HG02885 (cell line): ENCODE results near the gene DENND6A.
"Not testable (repeated sequence)": the region's sequence is repeated elsewhere in the genome, so short reads cannot be mapped to it uniquely, and the experiment has no call there.

Source experiments
- ATAC-seq: cut with Tn5 transposase; IDR thresholded peaks from one replicate; pipeline ENCODE4 v1.9.1; 2021; ENCODE audit warnings: mild to moderate bottlenecking; ENCODE audit not compliant: unreplicated experiment, poor library complexity

Gene DENND6A

DNA sequence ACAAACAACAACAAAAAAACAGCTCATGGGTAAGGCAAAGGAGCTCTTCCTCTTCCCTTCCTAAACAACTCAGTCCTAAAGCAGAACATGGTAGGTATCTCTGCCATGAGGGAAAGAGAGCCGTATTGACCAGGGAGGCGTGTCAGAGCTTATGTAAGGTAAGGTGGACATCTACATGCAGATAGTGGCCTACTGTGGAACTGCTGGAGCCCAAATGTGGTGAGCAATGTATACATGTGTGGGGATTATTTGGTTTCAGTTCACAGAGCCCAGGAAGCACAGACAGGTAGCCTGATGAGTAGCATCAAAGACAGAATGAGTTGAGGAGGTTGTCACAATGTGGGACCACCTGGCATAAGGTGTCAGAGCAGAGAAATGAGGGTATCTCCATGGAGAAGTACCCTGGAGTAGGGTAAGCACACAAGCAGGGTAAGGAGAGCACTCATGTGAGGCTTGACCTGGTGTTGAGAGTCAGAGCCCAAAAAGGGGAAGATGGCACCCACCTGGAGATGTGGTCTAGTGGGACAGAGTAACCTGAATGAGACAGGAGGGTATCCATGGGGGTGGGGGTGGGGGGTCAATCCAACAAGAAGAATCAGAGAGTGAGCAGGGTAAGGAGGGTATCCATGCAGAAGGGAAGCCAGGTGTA, 45.5 kb downstream of the DENND6A start:
- no peak for ATAC-seq

GRCh38 chr3:57646723-57647122, 46.2 kb downstream of the DENND6A start:
- no peak for ATAC-seq

GRCh38 chr3:57644740-57645139, 48.1 kb downstream of the DENND6A start:
- no peak for ATAC-seq

- no peak for ATAC-seq
Measured at GRCh38 chr3:57637391-57637790, 55.5 kb downstream of the DENND6A start.

- not testable (repeated sequence) for ATAC-seq
Measured at GRCh38 chr3:57634259-57634658, 58.6 kb downstream of the DENND6A start.

DNA sequence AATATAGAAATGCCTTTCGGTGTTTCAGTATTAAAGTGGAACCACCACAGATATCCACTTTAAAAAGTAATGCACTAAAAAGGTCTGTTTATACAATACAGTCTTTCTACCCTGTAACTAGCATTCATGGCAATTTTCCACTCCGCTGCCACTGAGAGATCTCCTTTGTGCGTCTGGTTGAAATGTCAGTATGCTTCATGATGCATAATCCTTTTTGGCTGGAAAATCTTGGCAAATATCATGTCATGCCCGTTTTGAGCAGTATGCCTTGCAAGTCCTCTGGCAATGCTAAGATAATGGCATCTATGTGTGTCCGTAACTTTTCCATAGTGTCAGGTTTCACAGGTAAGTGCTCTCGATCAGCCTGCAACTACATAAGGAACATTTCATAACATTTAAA, 64.9 kb downstream of the DENND6A start:
- no peak for ATAC-seq

- ATAC-seq, result no peak
Measured at GRCh38 chr3:57624801-57625200, 68.1 kb downstream of the DENND6A start.

DNA sequence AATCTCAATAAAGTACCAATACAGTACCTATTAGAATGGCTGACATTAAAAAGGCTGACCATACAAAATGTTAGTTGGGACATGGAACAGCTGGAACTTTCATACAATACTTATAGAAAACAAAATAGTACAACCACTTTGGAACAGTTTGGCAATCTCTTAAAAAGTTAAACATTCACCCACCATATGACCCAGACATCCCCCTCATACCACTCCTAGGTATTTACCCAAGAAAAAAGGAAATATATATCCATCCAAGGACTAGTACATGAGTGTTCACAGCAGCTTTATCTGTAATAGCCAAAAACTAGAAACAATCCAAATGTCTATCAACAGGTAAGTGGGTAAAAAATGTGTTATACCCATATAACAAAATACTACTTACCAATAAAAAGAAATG, 70.5 kb downstream of the DENND6A start:
- ATAC-seq, result no peak

GRCh38 chr3:57617739-57618138, 75.1 kb downstream of the DENND6A start:
- no peak for ATAC-seq

- ATAC-seq, result no peak
Measured at GRCh38 chr3:57616233-57616632, 76.6 kb downstream of the DENND6A start.

GRCh38 chr3:57611870-57612269, 81.0 kb downstream of the DENND6A start:
- ATAC-seq, result not testable (repeated sequence)

DNA sequence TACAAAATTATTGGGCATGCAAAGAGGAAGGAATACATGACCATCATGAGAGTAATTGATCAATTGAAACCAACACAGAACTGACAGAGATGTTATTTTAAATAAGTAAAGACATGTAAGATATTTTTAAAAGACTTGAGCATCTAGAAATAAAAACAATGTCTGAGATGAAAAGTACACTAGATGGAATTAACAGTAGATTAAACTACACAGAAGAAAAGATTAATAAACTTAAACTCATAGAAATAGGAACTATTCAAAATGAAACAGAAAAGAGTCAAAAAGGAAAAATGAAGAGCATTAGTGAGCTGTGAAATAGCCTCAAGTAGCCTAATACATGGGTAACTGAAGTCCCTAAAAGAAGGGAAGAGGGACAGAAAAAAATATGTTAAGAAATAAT, 87.2 kb downstream of the DENND6A start:
- no peak for ATAC-seq

DNA sequence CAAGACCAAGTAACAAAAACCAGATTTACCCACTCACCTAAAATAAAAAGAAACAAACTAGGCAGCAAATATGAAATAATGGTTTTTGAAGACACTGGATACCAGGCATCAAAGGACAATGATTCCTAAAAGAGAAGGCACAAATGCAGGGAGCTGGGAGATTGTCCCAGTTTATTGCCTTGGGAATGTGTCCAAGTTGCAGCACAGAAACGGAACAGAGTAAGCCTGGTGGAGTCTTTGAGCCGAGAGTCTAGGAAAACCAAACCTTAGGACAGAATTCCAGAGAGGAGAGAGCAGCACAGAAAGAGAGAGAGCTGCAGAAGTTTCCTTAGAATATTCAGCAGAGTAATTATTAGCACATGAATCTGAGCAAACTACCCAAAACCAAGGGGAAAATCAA, 87.9 kb downstream of the DENND6A start:
- no peak for ATAC-seq

DNA sequence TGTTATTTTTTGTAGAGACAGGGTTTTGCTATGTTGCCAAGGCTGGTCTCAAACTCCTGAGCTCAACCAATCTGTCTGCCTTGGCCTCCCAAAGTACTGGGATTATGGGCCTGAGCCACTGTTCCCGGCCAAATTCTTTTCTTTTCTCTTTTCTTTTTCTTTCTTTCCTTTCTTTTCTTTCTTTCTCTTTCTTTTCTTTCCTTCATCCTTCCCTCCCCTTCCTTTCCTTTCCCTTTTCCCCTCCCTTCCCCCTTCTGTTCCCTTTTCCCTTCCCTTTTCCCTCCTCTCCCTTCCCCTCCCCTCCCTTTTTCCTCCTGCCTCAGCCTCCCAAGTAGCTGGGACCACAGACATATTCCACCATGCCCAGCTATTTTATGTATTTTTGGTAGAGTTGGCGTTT, 92.7 kb downstream of the DENND6A start:
- no peak for ATAC-seq

GRCh38 chr3:57598765-57599360, 94.0 kb downstream of the DENND6A start:
- ATAC-seq, result no peak

GRCh38 chr3:57597127-57597923, 95.6 kb downstream of the DENND6A start, which contains the start of gene ARF4:
TSS of gene ARF4 (minus strand) at chr3:57597344. CDS start at chr3:57597140, 204 bp downstream.
- peak; percentile 94 for ATAC-seq

DNA sequence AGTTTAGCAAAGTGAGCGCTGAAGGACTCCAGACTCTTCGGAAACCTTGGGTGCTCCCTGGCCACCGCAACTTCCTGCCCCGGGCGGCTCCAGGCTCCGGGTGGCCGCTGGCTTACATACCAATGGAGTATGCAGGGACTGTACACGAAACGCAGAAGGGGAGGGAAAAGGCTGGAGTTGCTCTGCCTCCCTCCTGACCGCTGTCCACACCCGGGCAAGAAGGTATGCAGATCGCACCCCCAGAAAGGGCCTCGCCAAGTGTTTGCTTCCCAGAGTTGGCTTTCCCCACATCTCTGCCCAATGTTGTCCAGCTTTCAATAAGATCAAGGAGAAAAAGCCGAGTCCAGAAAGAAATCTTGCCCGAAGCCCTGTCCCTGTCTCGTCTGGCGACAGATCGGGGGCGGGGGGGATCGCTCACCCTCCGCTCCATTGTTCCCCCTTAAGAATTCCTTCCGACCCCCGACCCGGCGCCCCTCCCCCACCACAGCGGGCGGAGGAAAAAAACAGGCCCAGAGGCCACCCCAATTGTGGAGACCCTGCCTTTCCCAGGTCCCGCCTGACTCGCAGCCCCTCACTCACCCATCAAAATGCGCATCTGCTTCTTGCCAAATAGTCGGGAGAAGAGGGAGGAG, 96.3 kb downstream of the DENND6A start:
- no peak for ATAC-seq

GRCh38 chr3:57594576-57594975, 98.3 kb downstream of the DENND6A start:
- no peak for ATAC-seq

DNA sequence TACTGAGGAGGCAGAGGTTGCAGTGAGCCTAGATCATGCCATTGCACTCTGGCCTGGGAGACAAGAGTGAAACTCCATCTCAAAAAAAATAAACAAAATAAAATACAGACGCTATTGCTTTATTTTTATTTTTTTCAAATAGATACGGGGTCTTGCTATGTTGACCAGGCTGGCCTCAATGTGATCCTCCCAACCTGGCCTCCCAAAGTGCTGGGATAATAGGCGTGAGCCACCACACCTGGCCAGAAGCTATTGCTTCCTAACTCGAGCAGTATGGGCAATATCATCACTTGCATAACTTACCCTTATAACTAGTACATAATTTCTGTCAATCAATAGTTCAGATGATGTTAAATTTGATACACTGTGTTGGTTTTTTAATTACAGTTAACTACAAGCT, 98.7 kb downstream of the DENND6A start:
- no peak for ATAC-seq

- no peak for ATAC-seq
Measured at GRCh38 chr3:57592306-57592705, 100.6 kb downstream of the DENND6A start.

GRCh38 chr3:57587905-57588304, 105.0 kb downstream of the DENND6A start:
- no peak for ATAC-seq
